Measurements from ENCODE around the gene NXT2. TPM values are rescaled to one million over a fixed set of nuclear protein-coding genes. Genes with fewer than 3 reads are reported as not detected.

NXT2 gene
- total RNA-seq, 1 experiment from 2014 or later, result 20.3 TPM

GRCh38 chrX:109533005-109533404 lies 3.6 kb upstream of the NXT2 start:
- H2BK120ac ChIP-seq (ENCODE audit: low read depth, low read length, poor library complexity, severe bottlenecking), result no peak overlapping the region

More at GRCh38 chrX:109533005-109533404, 3.6 kb upstream of the NXT2 start:
- H3K9me3 Mint-ChIP-seq, result peaks cover 0 to 5% of the 10 kb centered on the region in 2 experiments; a peak in 2 of 5 replicates
- no peaks in the 10 kb centered on the region for H4K20me1 ChIP-seq (ENCODE audit: control insufficient read depth, insufficient read depth, insufficient read length)
- no peak overlapping the region for H3K23ac ChIP-seq (ENCODE audit: insufficient read length, low read depth, low read length)
- no peak overlapping the region for H4K5ac ChIP-seq (ENCODE audit: insufficient read length, low read depth, low read length)
- H3K56ac ChIP-seq (ENCODE audit: insufficient read length, low read depth, low read length), result no peak overlapping the region
- H3K27me3 Mint-ChIP-seq (ENCODE audit: low read depth), result peaks cover 56% of the 10 kb centered on the region
- no peaks in the 10 kb centered on the region for H3K9me3 ChIP-seq (ENCODE audit: control insufficient read depth, low read depth, low read length)
- no peak for TF ChIP-seq CTCF (conservative IDR thresholded peaks at IDR 0.05)
- H3K9ac ChIP-seq (ENCODE audit: extremely low read depth, insufficient read length, low read length), result no peak overlapping the region
- H3K4me1 Mint-ChIP-seq, result peaks cover 6 to 15% of the 10 kb centered on the region in 2 experiments
- H2AFZ ChIP-seq (ENCODE audit: low read length), result no peak overlapping the region
- H2BK15ac ChIP-seq (ENCODE audit: low read depth, low read length), result no peak overlapping the region
- no peak overlapping the region for H3T11ph ChIP-seq (ENCODE audit: low read length)
- DNase-seq, result no peak
- peaks cover 4% of the 10 kb centered on the region for H3K23me2 ChIP-seq (ENCODE audit: insufficient read length, low read depth, low read length, poor library complexity, severe bottlenecking)
- peaks cover 3% of the 10 kb centered on the region; the same call in 1 of the 2 replicates for H3K27me3 ChIP-seq (ENCODE audit: insufficient read depth, low read length)
- H3K4me2 ChIP-seq (ENCODE audit: insufficient read depth, insufficient read length, low read length), result no peak overlapping the region
- no peaks in the 10 kb centered on the region; a peak in 1 of 7 replicates for H3K36me3 Mint-ChIP-seq (ENCODE audit: insufficient read depth in 1 of 3, low read depth in 3 of 3)
- no CpG with 5 or more reads among the region's 1 CpG for WGBS (ENCODE audit: extremely low coverage, insufficient read length, low lambda C conversion rate)
- no peak overlapping the region for H3K27ac Mint-ChIP-seq
- no peak overlapping the region for H3K4ac ChIP-seq (ENCODE audit: low read depth, low read length)
- H3K18ac ChIP-seq (ENCODE audit: insufficient read length, low read depth, low read length), result no peak overlapping the region
- H3K4me1 ChIP-seq (ENCODE audit: insufficient read depth, low read length), result no peaks in the 10 kb centered on the region
- no peak overlapping the region for H4K91ac ChIP-seq (ENCODE audit: insufficient read length, low read depth, low read length)
- H3K27ac ChIP-seq (ENCODE audit: insufficient read length, low read depth, low read length), result no peak overlapping the region
- H2BK20ac ChIP-seq (ENCODE audit: low read depth, low read length, poor library complexity, severe bottlenecking), result no peak overlapping the region
- H4K8ac ChIP-seq (replicated peaks; ENCODE audit: insufficient read length, low read depth, low read length), result no peak overlapping the region
- no peaks in the 10 kb centered on the region for H3K79me1 ChIP-seq (ENCODE audit: insufficient read depth, low read depth, low read length, poor library complexity, severe bottlenecking)
- H2AK5ac ChIP-seq (ENCODE audit: insufficient read length, low read length), result no peak overlapping the region
- H3K14ac ChIP-seq (ENCODE audit: insufficient read depth, low read length), result no peak overlapping the region
- no peak overlapping the region for H2BK12ac ChIP-seq (ENCODE audit: insufficient read length, low read depth, low read length)
- no peak overlapping the region for H3K4me3 Mint-ChIP-seq
- H2BK5ac ChIP-seq (ENCODE audit: insufficient read length, low read length), result no peak overlapping the region
- no peaks in the 10 kb centered on the region for H3K79me2 ChIP-seq (ENCODE audit: insufficient read depth, low read length)

Data from H9 (cell line).